ENCODE data around the gene NOTUM. TPM values are rescaled to one million over a fixed set of nuclear protein-coding genes. Genes with fewer than 3 reads are reported as not detected.

NOTUM gene
- total RNA-seq, 1 experiment from 2014 or later: not detected

DNA sequence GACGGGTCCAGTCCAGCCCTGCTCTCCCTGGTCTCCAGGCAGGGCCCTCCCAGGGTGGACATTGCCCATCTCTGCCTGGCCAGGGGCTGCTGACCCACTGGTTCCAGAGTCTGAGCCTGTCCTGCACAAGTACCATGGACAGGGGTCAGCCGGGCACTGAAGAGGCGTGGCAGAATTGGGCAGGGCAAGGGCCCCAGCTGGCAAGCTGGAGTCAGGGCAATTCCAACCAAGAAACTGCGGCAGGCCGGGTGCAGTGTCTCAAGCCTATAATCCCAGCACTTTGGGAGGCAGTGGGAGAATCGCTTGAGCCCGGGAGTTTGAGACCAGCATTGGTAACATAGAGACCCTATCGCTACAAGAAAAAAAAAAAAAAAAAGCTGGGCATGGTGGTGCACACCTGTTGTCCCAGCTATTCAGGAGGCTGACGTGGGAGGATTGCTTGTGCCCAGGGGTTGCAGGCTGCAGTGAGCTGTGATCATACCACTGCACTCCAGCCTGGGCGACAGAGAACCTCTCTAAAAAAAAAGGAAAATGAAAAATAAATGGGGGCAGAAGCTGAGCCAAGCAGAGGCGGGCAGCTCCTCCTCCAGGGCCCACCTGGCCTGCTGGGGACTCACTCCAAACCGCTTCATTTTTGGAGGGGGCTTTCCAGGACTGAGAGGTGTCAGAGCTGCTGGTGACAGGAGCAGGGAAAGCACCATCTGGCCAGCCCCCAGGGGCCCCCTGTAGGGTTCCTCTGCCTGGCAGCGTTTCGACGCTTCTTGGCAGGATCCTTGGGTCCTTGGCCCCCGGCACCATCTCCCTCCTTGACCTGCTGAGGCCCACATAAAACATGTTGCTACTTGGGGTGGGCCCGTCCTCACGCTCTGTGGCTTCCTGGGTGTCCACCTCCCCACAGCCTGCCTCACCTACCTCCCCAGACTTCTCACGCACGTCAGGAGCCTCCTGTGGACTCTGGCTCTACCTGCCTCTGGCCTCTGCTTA is 30.6 kb downstream of the NOTUM start:
- H3K9me3 Mint-ChIP-seq (ENCODE audit: low read depth, unreplicated experiment): no peaks in the 10 kb centered on the region
- peaks cover 73% of the 10 kb centered on the region for H3K36me3 Mint-ChIP-seq (ENCODE audit: insufficient read depth, unreplicated experiment)
- no peak overlapping the region for H3K27ac Mint-ChIP-seq (ENCODE audit: unreplicated experiment)
- H3K27me3 Mint-ChIP-seq (ENCODE audit: unreplicated experiment): no peaks in the 10 kb centered on the region
- peaks cover 11% of the 10 kb centered on the region for H3K4me1 Mint-ChIP-seq (ENCODE audit: low read depth, unreplicated experiment)
- CTCF ChIA-PET: interaction anchor here (0.6 to 0.7 kb wide), 4 partner anchors 15 to 1768 kb away, joined by 4 to 6 read pairs (median 4); no protein-coding TSS in a partner anchor
- peak; percentile 41 for DNase-seq
- intact Hi-C loops (cut with micrococcal nuclease; ENCODE audit: unreplicated experiment): no loop called here
- TF ChIP-seq, protein P1, sequence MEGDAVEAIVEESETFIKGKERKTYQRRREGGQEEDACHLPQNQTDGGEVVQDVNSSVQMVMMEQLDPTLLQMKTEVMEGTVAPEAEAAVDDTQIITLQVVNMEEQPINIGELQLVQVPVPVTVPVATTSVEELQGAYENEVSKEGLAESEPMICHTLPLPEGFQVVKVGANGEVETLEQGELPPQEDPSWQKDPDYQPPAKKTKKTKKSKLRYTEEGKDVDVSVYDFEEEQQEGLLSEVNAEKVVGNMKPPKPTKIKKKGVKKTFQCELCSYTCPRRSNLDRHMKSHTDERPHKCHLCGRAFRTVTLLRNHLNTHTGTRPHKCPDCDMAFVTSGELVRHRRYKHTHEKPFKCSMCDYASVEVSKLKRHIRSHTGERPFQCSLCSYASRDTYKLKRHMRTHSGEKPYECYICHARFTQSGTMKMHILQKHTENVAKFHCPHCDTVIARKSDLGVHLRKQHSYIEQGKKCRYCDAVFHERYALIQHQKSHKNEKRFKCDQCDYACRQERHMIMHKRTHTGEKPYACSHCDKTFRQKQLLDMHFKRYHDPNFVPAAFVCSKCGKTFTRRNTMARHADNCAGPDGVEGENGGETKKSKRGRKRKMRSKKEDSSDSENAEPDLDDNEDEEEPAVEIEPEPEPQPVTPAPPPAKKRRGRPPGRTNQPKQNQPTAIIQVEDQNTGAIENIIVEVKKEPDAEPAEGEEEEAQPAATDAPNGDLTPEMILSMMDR (IDR thresholded peaks at IDR 0.05; ENCODE audit: unreplicated experiment): no peak
- TSS peak; percentile 7 for BruUV-seq (replicated peaks)
- no peak overlapping the region for H3K4me3 Mint-ChIP-seq (ENCODE audit: low read depth, unreplicated experiment)

DNA sequence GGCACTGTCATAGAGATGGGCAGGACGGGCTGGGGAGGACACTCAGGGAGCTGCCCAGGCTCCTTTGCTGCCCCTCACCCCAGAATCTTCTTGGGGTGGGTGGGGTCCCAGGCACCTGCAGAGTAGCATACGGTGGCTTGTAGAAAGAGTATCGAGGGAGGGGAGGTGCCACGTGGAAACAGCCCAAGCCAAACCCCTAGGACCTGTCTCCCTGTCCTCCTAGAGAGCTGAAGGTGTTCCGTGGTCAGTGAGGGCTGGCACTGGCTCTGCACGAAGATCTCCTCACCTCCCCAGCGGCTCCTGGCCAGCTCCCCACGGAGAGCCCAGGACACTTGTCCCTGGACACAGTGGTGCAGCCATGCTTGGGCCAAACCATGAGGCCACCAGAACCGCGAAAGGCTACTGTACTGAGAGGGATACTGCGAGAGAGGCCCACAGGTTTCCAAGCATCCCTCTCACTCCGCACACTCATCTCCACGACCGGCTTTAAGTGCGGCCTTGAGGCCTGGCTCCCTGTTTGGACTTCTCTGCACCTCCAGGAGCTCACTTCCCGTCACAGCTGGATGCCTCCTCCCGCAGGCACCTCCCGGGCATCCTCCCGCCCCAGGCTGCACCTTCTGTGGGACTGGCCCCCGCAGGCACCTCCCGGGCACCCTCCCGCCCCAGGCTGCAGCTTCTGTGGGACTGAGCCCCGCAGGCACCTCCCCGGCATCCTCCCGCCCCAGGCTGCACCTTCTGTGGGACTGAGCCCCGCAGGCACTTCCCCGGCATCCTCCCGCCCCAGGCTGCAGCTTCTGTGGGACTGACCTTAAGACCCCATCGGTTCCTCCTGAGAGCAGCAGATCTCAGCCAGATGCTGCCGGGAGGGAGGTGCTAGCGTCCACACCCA is 31.5 kb downstream of the NOTUM start:
- no peaks in the 10 kb centered on the region for H3K27me3 Mint-ChIP-seq (ENCODE audit: unreplicated experiment)
- H3K4me3 Mint-ChIP-seq (ENCODE audit: low read depth, unreplicated experiment): peak overlapping the region; percentile 60
- intact Hi-C loops (cut with micrococcal nuclease; ENCODE audit: unreplicated experiment): no loop called here
- TF ChIP-seq, protein P1 (IDR thresholded peaks at IDR 0.05; ENCODE audit: unreplicated experiment): no peak
- CTCF ChIA-PET: interaction anchor here (0.6 to 1.1 kb wide), 4 partner anchors 12 to 88 kb away, joined by 3 to 6 read pairs (median 4); no protein-coding TSS in a partner anchor
- no peak for DNase-seq
- no peaks in the 10 kb centered on the region for H3K9me3 Mint-ChIP-seq (ENCODE audit: low read depth, unreplicated experiment)
- H3K36me3 Mint-ChIP-seq (ENCODE audit: insufficient read depth, unreplicated experiment): peaks cover 67% of the 10 kb centered on the region
- H3K27ac Mint-ChIP-seq (ENCODE audit: unreplicated experiment): peak overlapping the region; percentile 58
- no TSS peak for BruUV-seq (replicated peaks)
- peaks cover 11% of the 10 kb centered on the region for H3K4me1 Mint-ChIP-seq (ENCODE audit: low read depth, unreplicated experiment)

DNA sequence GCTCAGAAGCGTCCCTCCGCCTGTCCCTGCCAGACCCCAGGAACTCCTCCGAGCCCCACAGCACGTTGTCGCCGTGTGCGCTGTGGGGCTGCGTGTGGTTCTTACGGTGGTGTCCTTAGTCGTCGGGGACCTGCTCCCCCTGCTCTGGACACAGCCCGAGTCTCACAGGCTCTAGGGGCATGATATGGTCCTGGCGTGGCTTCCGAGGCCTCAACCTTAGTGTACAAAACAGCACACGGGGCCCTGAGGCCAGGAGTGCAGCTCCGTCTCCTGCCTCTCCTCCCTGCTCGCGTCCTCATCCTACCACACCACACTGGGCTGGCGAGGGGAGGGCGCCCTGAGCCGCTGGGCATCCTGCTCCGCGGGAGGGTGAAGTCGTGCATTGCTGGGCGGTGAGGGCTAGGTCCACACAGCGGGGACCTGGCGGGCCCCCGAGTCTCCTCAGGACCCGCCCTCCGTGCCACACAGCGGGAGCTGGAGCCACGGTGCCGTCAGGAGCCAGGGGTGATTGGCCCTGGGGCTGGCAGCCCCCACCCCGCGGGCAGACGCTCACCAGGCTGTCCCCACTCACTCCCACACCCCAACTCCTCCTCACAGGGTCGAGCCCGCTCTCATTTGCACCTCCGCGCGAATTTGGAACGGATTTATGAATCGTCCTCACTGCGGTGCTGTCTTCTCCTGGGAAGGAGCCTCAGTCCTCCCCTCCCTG is 32.3 kb downstream of the NOTUM start:
- TF ChIP-seq, protein P1 (IDR thresholded peaks at IDR 0.05; ENCODE audit: unreplicated experiment): no peak
- no peak for DNase-seq
- Mint-ChIP-seq H3K4me1 (ENCODE audit: low read depth, unreplicated experiment) (peaks cover 11% of the 10 kb centered on the region), H3K36me3 (ENCODE audit: insufficient read depth, unreplicated experiment) (peaks cover 62% of the 10 kb centered on the region), H3K27me3 (ENCODE audit: unreplicated experiment) (no peaks in the 10 kb centered on the region), H3K9me3 (ENCODE audit: low read depth, unreplicated experiment) (no peaks in the 10 kb centered on the region), H3K27ac (ENCODE audit: unreplicated experiment) (peak overlapping the region; percentile 58), H3K4me3 (ENCODE audit: low read depth, unreplicated experiment) (peak overlapping the region; percentile 60)
- CTCF ChIA-PET: interaction anchor here (1.0 to 1.1 kb wide), 2 partner anchors 12 to 16 kb away, joined by 3 to 4 read pairs; no protein-coding TSS in a partner anchor
- intact Hi-C loops (cut with micrococcal nuclease; ENCODE audit: unreplicated experiment): no loop called here
- BruUV-seq (replicated peaks): no TSS peak
